ENCODE measurements around the gene ARID1B. TPM values are rescaled to one million over a fixed set of nuclear protein-coding genes. Genes with fewer than 3 reads are reported as not detected.

Gene ARID1B
- total and polyA plus RNA-seq, 8 donors: 67.6 to 102 (median 99.0) TPM

GRCh38 chr6:157167837-157168236 is 390.7 kb downstream of the ARID1B start:
- intact Hi-C loops (cut with DNase I): loop anchor here in 1 of 2 donors (10.0 kb wide), 1 partner anchor 1473 kb away; no protein-coding TSS in a partner anchor
- peaks cover 0 to 25% of the 10 kb centered on the region in 2 donors for H3K36me3 ChIP-seq
- DNase-seq: no peak
- H3K27ac ChIP-seq: no peak overlapping the region
- no peak overlapping the region for H3K4me3 ChIP-seq
- TF ChIP-seq CTCF (IDR thresholded peaks at IDR 0.05): no peak
- H3K27me3 ChIP-seq: no peaks in the 10 kb centered on the region
- H3K4me1 ChIP-seq: peaks cover 0 to 4% of the 10 kb centered on the region in 2 donors
- H3K9me3 ChIP-seq: no peaks in the 10 kb centered on the region
- no peak for ATAC-seq

DNA sequence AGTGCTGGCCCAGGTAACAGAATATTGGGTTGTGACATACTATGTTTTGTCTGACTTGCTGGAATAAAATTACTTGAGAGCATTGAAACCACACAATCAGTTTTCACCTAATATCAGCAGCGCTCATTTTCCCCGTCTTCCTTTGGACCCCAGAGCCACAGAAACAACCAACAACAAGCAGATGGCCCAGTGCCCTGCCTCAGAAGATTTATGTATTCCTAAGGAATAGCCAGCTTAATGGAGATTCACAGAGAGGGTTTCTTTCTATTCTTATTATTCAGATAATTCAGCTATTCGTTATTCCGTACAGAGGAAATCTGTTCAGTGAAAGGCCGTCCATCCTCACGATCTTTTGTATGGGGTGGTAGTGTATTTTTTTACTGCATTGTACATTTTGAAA is 391.3 kb downstream of the ARID1B start:
- ATAC-seq (no peak), DNase-seq (no peak)
- peaks cover 0 to 25% of the 10 kb centered on the region in 2 donors for H3K36me3 ChIP-seq
- TF ChIP-seq CTCF (IDR thresholded peaks at IDR 0.05): no peak
- peaks cover 0 to 4% of the 10 kb centered on the region in 2 donors for H3K4me1 ChIP-seq
- H3K27ac ChIP-seq: no peak overlapping the region
- H3K27me3 ChIP-seq: no peaks in the 10 kb centered on the region
- intact Hi-C loops (cut with DNase I): loop anchor here in 1 of 2 donors (10.0 kb wide), 1 partner anchor 1474 kb away; no protein-coding TSS in a partner anchor
- H3K4me3 ChIP-seq: no peak overlapping the region
- H3K9me3 ChIP-seq: no peaks in the 10 kb centered on the region

DNA sequence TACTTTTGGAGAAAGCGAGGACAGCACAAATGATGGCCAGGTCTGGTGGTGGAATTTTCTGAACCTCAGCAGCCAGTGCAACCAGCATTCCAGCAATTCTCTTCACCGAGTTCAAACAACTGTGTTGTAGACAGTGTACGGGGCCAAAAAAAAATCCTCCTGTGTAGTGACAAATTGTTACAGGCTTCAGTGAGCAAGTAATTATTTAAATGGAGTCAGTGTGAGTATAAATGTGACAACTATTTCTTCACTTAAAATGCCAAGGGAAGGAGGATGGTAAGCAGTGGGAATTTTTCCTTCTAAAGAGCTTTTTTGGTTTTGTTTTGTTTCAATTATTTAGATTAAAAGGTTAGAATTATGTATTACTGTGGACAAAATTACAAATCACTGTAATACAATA is 392.0 kb downstream of the ARID1B start:
- Histone ChIP-seq H3K9me3 (no peaks in the 10 kb centered on the region), H3K27me3 (no peaks in the 10 kb centered on the region), H3K4me1 (peaks cover 0 to 4% of the 10 kb centered on the region in 2 donors), H3K4me3 (no peak overlapping the region), H3K36me3 (peaks cover 0 to 25% of the 10 kb centered on the region in 2 donors), H3K27ac (no peak overlapping the region)
- intact Hi-C loops (cut with DNase I): loop anchor here in 1 of 2 donors (10.0 kb wide), 1 partner anchor 1474 kb away; no protein-coding TSS in a partner anchor
- DNase-seq (no peak), ATAC-seq (no peak)
- TF ChIP-seq CTCF (IDR thresholded peaks at IDR 0.05): no peak

- no peaks in the 10 kb centered on the region for H3K9me3 ChIP-seq
- peaks cover 0 to 4% of the 10 kb centered on the region in 2 donors for H3K4me1 ChIP-seq
- intact Hi-C loops (cut with DNase I): loop anchor here in 1 of 2 donors (10.0 kb wide), 1 partner anchor 1475 kb away; no protein-coding TSS in a partner anchor
- H3K27ac ChIP-seq: no peak overlapping the region
- H3K4me3 ChIP-seq: no peak overlapping the region
- DNase-seq (no peak), ATAC-seq (peak; percentile 70)
- TF ChIP-seq CTCF (IDR thresholded peaks at IDR 0.05): no peak
- no peaks in the 10 kb centered on the region for H3K27me3 ChIP-seq
- H3K36me3 ChIP-seq: peaks cover 0 to 25% of the 10 kb centered on the region in 2 donors
Measured at GRCh38 chr6:157169656-157170055, 392.5 kb downstream of the ARID1B start.

GRCh38 chr6:157170535-157170934 is 393.4 kb downstream of the ARID1B start:
- Histone ChIP-seq H3K27me3 (no peaks in the 10 kb centered on the region), H3K36me3 (peaks cover 0 to 25% of the 10 kb centered on the region in 2 donors), H3K4me3 (no peak overlapping the region), H3K4me1 (peaks cover 0 to 4% of the 10 kb centered on the region in 2 donors), H3K9me3 (no peaks in the 10 kb centered on the region), H3K27ac (no peak overlapping the region)
- intact Hi-C loops (cut with DNase I): no loop called here
- TF ChIP-seq CTCF (IDR thresholded peaks at IDR 0.05): no peak
- DNase-seq (no peak), ATAC-seq (no peak)
